ENCODE data around the gene CLEC4G. TPM values are rescaled to one million over a fixed set of nuclear protein-coding genes. Genes with fewer than 3 reads are reported as not detected.

The CLEC4G gene
- total and polyA plus RNA-seq, 2 experiments from 2014 or later: not detected

GRCh38 chr19:7744871-7745650, 13.2 kb upstream of the CLEC4G start:
- H3K4me1 ChIP-seq (ENCODE audit: low read depth): no peaks in the 10 kb centered on the region
- TF ChIP-seq CTCF (IDR thresholded peaks at IDR 0.05; ENCODE audit: low read depth, low read length): no peak
- no peaks in the 10 kb centered on the region for H3K9me3 ChIP-seq (ENCODE audit: low read depth)
- no peaks in the 10 kb centered on the region for H3K36me3 ChIP-seq
- H3K4me3 ChIP-seq: no peak overlapping the region
- H3K27me3 ChIP-seq: no peaks in the 10 kb centered on the region
- no peak for DNase-seq (ENCODE audit: low read depth in 1 of 2, low spot score in 1 of 2)
- no peak overlapping the region for H3K27ac ChIP-seq

- H3K9me3 ChIP-seq (ENCODE audit: low read depth): no peaks in the 10 kb centered on the region
- H3K27ac ChIP-seq: no peak overlapping the region
- no peak overlapping the region for H3K4me3 ChIP-seq
- no peak for TF ChIP-seq CTCF (IDR thresholded peaks at IDR 0.05; ENCODE audit: low read depth, low read length)
- H3K4me1 ChIP-seq (ENCODE audit: low read depth): no peaks in the 10 kb centered on the region
- no peaks in the 10 kb centered on the region for H3K36me3 ChIP-seq
- DNase-seq (ENCODE audit: low read depth in 1 of 2, low spot score in 1 of 2): no peak
- H3K27me3 ChIP-seq: no peaks in the 10 kb centered on the region
These were observed 12.4 kb upstream of the CLEC4G start for GRCh38 chr19:7744199-7744786.

- H3K4me3 ChIP-seq: no peak overlapping the region
- no peaks in the 10 kb centered on the region for H3K27me3 ChIP-seq
- H3K9me3 ChIP-seq (ENCODE audit: low read depth): no peaks in the 10 kb centered on the region
- no peaks in the 10 kb centered on the region for H3K36me3 ChIP-seq
- H3K27ac ChIP-seq: no peak overlapping the region
- no peaks in the 10 kb centered on the region for H3K4me1 ChIP-seq (ENCODE audit: low read depth)
- TF ChIP-seq CTCF (IDR thresholded peaks at IDR 0.05; ENCODE audit: low read depth, low read length): no peak
- DNase-seq (ENCODE audit: low read depth in 1 of 2, low spot score in 1 of 2): no peak
These were observed 11.5 kb upstream of the CLEC4G start for GRCh38 chr19:7743425-7743841.

- H3K4me3 ChIP-seq: no peak overlapping the region
- no peaks in the 10 kb centered on the region for H3K27me3 ChIP-seq
- no peak overlapping the region for H3K27ac ChIP-seq
- no peaks in the 10 kb centered on the region for H3K36me3 ChIP-seq
- no peak for DNase-seq (ENCODE audit: low read depth in 1 of 2, low spot score in 1 of 2)
- TF ChIP-seq CTCF (IDR thresholded peaks at IDR 0.05; ENCODE audit: low read depth, low read length): no peak
- no peaks in the 10 kb centered on the region for H3K4me1 ChIP-seq (ENCODE audit: low read depth)
- no peaks in the 10 kb centered on the region for H3K9me3 ChIP-seq (ENCODE audit: low read depth)
These were observed 11.1 kb upstream of the CLEC4G start for GRCh38 chr19:7742991-7743390.

- no peaks in the 10 kb centered on the region for H3K27me3 ChIP-seq
- no peaks in the 10 kb centered on the region for H3K4me1 ChIP-seq (ENCODE audit: low read depth)
- no peak for TF ChIP-seq CTCF (IDR thresholded peaks at IDR 0.05; ENCODE audit: low read depth, low read length)
- no peak for DNase-seq (ENCODE audit: low read depth in 1 of 2, low spot score in 1 of 2)
- H3K36me3 ChIP-seq: no peaks in the 10 kb centered on the region
- no peak overlapping the region for H3K27ac ChIP-seq
- H3K4me3 ChIP-seq: no peak overlapping the region
- no peaks in the 10 kb centered on the region for H3K9me3 ChIP-seq (ENCODE audit: low read depth)
These were observed 10.7 kb upstream of the CLEC4G start for GRCh38 chr19:7742575-7742974.

All from cardiac muscle cell (in vitro differentiated cells and primary cell).